ENCODE data around the gene CHMP4B. TPM values are rescaled to one million over a fixed set of nuclear protein-coding genes. Genes with fewer than 3 reads are reported as not detected.

Gene CHMP4B
- total RNA-seq, 3 donors from 2014 or later (not counting 1 experiment from before 2014, with no cell fraction given), result 63.7 to 74.0 (median 70.0) TPM

- Histone ChIP-seq H3K9me3 (ENCODE audit: control insufficient read depth, insufficient read depth, low read length) (no peaks in the 10 kb centered on the region), H3K27ac (ENCODE audit: low read length) (no peak overlapping the region), H3K27me3 (ENCODE audit: control insufficient read depth, insufficient read depth, low read length) (no peaks in the 10 kb centered on the region), H3K4me3 (ENCODE audit: low read length) (no peak overlapping the region), H3K4me1 (ENCODE audit: control insufficient read depth, insufficient read depth, low read length) (peaks cover 10% of the 10 kb centered on the region), H3K36me3 (ENCODE audit: control insufficient read depth, insufficient read depth, low read length) (no peaks in the 10 kb centered on the region)
- intact Hi-C loops (cut with micrococcal nuclease), result no loop called here
- Mint-ChIP-seq H3K4me1 (peaks cover 74 to 79% of the 10 kb centered on the region in 2 donors), H3K36me3 (no peaks in the 10 kb centered on the region), H3K27me3 (ENCODE audit: low read depth in 2 of 2) (no peaks in the 10 kb centered on the region), H3K9me3 (no peaks in the 10 kb centered on the region), H3K4me3 (no peak overlapping the region), H3K27ac (peak overlapping the region; percentile 12 to 71)
- WGBS (ENCODE audit: insufficient coverage), result 84% methylated on average over 4 of the region's 4 CpGs
- TF ChIP-seq CTCF (IDR thresholded peaks at IDR 0.05), result no peak
- DNase-seq, result no peak
- ATAC-seq, result no peak
Observed at GRCh38 chr20:33827634-33828325, 16.6 kb downstream of the CHMP4B start.

- Histone ChIP-seq H3K36me3 (ENCODE audit: control insufficient read depth, insufficient read depth, low read length) (no peaks in the 10 kb centered on the region), H3K9me3 (ENCODE audit: control insufficient read depth, insufficient read depth, low read length) (no peaks in the 10 kb centered on the region), H3K27ac (ENCODE audit: low read length) (no peak overlapping the region), H3K27me3 (ENCODE audit: control insufficient read depth, insufficient read depth, low read length) (no peaks in the 10 kb centered on the region), H3K4me1 (ENCODE audit: control insufficient read depth, insufficient read depth, low read length) (peaks cover 10% of the 10 kb centered on the region), H3K4me3 (ENCODE audit: low read length) (no peak overlapping the region)
- no peak for ATAC-seq
- no peak for TF ChIP-seq CTCF (IDR thresholded peaks at IDR 0.05)
- H3K9me3 Mint-ChIP-seq, result no peaks in the 10 kb centered on the region
- no peaks in the 10 kb centered on the region for H3K27me3 Mint-ChIP-seq (ENCODE audit: low read depth in 2 of 2)
- no peak overlapping the region for H3K4me3 Mint-ChIP-seq
- intact Hi-C loops (cut with micrococcal nuclease), result no loop called here
- DNase-seq, result no peak
- peaks cover 79 to 85% of the 10 kb centered on the region in 2 donors for H3K4me1 Mint-ChIP-seq
- no peaks in the 10 kb centered on the region for H3K36me3 Mint-ChIP-seq
- peak overlapping the region; percentile 12 to 71 for H3K27ac Mint-ChIP-seq
- 46% methylated on average over 7 of the region's 9 CpGs for WGBS (ENCODE audit: insufficient coverage)
Observed at GRCh38 chr20:33828326-33828844, 17.2 kb downstream of the CHMP4B start.

GRCh38 chr20:33828967-33829560, 17.9 kb downstream of the CHMP4B start:
- peak overlapping the region; percentile 12 to 71 for H3K27ac Mint-ChIP-seq
- H3K36me3 Mint-ChIP-seq, result no peaks in the 10 kb centered on the region
- H3K36me3 ChIP-seq (ENCODE audit: control insufficient read depth, insufficient read depth, low read length), result no peaks in the 10 kb centered on the region

More at GRCh38 chr20:33828967-33829560, 17.9 kb downstream of the CHMP4B start:
- Mint-ChIP-seq H3K9me3 (no peaks in the 10 kb centered on the region), H3K4me3 (no peak overlapping the region), H3K4me1 (peaks cover 83 to 90% of the 10 kb centered on the region in 2 donors), H3K27me3 (ENCODE audit: low read depth in 2 of 2) (no peaks in the 10 kb centered on the region)
- intact Hi-C loops (cut with micrococcal nuclease), result no loop called here
- H3K27ac ChIP-seq (ENCODE audit: low read length), result no peak overlapping the region
- no peak for TF ChIP-seq CTCF (IDR thresholded peaks at IDR 0.05)
- no peak for ATAC-seq
- H3K9me3 ChIP-seq (ENCODE audit: control insufficient read depth, insufficient read depth, low read length), result no peaks in the 10 kb centered on the region
- peaks cover 10% of the 10 kb centered on the region for H3K4me1 ChIP-seq (ENCODE audit: control insufficient read depth, insufficient read depth, low read length)
- no peak overlapping the region for H3K4me3 ChIP-seq (ENCODE audit: low read length)
- no peaks in the 10 kb centered on the region for H3K27me3 ChIP-seq (ENCODE audit: control insufficient read depth, insufficient read depth, low read length)
- WGBS (ENCODE audit: insufficient coverage), result 90% methylated on average over 3 of the region's 3 CpGs
- no peak for DNase-seq
